GM21526 (cell line): Measurements from ENCODE around the gene ZNF791.
"Not testable (repeated sequence)": the region's sequence is repeated elsewhere in the genome, so short reads cannot be mapped to it uniquely, and the experiment has no call there.

ENCODE experiments used
- ATAC-seq: cut with Tn5 transposase; IDR thresholded peaks from one replicate; pipeline ENCODE4 v1.9.1; 2021; ENCODE audit warnings: moderate library complexity; ENCODE audit not compliant: unreplicated experiment, low FRiP score

ZNF791 gene

DNA sequence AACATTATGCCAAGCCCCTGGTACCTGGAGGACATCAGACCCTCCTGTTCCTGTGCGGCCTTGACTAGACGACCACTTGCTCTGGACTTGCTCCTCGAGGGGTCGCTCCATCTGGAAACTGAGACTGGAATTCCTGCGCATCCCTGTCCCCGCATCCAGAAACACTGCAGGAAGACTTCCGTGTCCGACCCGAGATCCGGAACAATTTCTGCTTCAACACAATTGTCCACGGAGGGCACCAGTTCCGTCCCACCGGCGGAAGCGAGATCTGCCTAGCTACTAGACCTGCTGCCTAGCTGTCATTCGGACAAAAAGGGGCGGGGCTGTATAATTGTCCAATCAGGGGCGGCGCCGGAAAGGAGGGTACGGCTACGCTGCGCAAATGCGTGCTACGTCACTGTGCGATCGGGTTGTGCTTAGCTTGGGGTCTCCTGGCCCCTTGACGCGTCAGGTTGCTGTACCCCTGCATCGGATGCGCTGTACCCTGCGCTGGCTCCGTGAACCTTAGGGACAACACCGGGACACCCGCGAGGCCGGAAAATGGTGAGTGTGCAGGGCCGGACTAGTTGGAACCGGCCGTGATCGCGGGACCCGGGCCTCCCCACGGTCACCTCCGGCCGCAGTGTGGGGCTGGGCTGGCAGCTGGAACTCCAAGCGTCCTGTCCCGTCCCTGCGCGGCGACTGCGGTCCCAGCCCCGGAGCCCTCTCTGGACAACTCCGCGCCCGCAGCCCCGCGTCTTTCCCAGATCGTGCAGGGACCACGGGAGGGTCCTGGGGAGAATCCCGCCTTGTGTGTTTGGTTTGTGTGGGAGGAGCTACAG, at the start of gene ZNF791, which contains the start of gene ZNF490:
Gene ZNF791 (plus strand): TSS at position 381 of the 821 bp plus-strand sequence. CDS start 160 bp downstream, at position 541.
Gene ZNF490 (minus strand): TSS at position 274 of the 821 bp plus-strand sequence. CDS start 133 bp downstream, at position 141.
- ATAC-seq: peak; percentile 57

DNA sequence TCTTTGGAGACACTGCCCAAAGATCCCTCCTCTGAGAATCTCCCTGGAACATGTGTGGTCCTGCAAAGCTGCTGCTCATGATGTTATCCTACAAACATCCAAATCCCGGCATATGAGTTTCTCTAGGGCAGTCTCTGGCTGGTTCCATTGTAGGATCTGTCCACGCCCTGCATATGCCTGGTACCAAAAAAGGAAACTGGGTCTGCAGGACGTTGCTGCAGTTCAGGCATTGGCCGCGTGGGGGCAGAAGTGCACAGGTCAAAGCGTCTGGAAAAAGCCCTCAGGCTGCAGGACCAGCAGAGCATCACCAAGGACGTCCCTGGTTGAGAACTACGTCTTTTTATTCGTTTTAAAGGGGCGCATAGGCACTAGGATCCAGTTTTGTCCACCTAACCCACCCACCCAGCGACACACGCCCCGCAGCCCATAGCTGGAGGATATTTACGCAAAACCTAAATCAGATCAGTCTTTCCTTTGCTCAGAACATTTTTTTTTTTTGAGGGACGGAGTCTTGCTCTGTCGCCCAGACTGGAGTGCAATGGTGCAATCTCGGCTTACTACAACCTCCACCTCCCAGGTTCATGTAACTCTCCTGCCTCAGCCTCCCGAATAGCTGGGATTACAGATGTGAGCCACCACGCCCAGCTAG, 46.6 kb upstream of the ZNF791 start:
- peak; percentile 59 for ATAC-seq

DNA sequence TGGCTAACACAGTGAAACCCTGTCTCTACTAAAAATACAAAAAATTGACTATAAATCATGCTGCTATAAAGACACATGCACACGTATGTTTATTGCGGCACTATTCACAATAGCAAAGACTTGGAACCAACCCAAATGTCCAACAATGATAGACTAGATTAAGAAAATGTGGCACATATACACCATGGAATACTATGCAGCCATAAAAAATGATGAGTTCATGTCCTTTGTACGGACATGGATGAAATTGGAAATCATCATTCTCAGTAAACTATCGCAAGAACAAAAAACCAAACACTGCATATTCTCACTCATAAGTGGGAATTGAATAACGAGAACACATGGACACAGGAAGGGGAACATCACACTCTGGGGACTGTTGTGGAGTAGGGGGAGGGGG, 44.3 kb upstream of the ZNF791 start:
- ATAC-seq: not testable (repeated sequence)

DNA sequence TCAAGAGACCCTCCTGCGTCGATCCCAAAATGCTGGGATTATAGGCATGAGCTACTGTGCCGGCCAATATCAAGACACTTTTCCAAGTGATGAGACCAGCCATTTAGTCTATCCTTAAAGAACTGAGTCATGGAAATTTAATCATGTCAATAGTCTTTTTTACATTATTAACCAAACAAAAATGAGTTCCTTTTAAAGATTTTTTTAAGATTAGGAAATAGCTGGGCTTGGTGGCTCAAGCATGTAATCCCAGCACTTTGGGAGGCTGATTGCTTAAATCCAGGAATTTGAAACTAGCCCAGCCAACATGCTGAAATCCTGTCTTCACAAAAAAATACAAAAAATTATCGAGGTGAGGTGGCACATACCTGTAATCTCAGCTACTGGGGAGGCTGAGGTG, 42.8 kb upstream of the ZNF791 start:
- no peak for ATAC-seq

DNA sequence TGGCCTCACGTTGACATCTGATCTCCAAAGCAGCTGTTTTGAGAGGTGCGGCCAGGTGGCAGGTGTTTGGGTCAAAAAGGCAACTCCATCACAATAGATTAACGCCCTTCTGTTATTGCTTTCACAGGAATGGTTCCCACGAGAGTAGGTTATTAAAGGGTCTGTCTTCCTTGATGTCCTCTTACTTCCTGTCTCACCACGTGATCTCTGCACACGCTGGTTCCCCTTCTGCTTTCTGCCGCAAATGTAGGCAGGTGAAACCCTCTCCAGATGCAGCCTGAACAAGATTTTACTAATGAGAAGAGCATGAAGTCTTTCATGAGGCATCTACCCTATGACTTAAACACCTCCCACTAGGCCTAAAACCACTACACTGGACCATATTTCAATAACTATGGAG, 36.7 kb upstream of the ZNF791 start:
- ATAC-seq: no peak

DNA sequence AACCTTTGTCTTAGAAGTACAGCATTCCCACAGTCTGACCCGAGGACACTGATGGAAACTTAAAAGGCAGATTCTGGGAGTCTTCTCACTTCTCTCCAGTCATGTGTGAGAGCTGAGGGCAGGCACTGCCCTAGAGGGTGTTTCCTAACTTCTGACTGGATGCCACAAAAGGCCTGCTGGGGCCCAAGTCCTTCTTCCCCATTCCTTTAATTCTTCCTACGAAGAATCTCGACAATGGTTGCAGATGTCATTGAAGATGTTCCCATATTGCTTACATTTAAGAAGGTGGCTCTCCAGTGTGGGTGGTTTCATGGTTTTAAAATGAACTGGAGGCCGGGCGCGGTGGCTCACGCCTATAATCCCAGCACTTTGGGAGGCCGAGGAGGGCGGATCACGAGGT, 32.1 kb upstream of the ZNF791 start:
- ATAC-seq: no peak

DNA sequence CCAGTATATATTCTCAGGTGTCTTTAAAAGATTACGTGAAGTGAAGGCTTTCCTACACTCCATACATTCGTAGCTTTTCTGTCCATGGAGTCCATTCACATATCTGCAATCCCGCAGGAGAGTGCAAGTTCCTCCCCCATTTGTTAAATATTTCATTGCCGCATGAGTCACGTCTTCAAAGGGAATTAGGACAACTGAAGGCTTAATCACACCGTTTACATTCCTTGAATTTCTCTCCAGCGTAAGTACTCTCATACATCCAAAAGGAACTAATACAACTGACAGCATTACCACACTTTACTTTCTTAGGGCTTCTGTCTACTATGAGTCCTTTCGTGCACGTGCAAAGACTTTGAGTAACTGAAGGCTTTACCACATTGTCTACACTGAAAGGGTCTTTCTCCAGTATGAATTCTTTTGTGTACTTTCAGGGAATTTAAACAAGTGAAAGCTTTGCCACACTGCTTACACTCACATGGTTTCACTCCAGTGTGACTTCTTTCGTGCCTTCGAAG, 30.5 kb upstream of the ZNF791 start:
- ATAC-seq: no peak

DNA sequence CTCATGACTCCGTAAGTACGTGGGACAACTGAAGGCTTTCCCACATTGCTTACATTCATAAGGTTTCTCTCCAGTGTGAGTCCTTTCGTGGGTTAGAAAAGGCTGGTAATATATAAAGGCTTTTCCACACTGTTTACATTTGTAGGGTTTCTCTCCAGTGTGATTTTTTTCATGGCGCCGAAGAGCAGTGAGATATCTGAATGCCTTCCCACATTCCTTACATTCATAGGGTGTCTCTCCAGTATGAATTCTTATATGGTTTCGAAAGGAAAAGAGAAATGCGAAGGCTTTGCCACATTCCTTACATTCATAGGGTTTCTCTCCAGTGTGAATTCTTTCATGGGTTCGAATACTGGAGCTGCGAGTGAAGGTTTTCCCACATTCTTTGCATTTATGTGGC, 29.6 kb upstream of the ZNF791 start:
- no peak for ATAC-seq

DNA sequence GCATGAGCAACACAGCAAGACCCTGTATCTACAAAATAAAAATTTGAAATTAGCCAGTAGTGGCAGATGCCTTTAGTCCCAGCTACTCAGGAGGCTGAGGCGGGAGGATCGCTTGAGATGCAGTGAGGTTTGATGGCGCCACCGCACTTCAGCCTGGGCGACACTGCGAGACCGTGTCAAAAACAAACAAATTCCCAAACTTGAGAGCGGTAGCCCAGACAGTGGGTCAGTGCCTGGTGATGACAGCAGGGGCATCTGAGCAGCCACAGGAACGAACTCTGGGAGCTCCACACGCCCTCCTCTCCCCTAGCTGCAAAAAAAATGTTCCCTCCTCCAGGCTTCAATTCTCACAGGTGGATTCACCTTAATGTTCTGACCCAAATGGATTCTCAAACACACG, 14.2 kb upstream of the ZNF791 start:
- no peak for ATAC-seq

DNA sequence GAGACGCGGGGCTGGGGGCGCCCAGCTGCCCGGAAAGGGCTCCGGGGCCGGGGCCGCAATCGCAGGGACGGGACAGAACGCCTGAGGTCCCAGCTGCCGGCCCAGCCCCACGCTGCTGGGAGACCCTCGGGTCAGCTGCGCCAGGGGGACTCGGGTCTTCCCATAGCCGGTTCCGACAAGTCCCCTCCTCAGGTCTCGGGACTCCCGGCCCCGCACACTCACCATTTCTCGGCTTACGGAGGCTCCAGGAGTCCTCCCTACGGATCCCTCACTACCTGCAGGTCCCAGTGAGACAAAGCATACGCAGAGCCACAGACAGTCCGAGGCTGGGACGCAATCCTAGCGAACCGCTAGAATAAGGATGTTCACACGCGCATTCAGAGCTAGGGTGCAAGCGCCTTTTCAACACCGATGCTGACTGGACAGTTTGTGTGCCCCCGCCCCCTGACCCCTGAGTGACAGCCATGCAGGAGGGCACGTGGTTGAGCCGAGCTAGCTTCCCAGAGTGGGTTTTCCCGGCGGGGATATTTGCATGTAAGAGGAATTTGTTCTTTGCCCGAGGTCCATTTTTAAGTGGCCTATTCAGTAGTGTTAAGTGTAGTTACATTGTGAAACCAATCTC, 13.7 kb upstream of the ZNF791 start:
- ATAC-seq: no peak

DNA sequence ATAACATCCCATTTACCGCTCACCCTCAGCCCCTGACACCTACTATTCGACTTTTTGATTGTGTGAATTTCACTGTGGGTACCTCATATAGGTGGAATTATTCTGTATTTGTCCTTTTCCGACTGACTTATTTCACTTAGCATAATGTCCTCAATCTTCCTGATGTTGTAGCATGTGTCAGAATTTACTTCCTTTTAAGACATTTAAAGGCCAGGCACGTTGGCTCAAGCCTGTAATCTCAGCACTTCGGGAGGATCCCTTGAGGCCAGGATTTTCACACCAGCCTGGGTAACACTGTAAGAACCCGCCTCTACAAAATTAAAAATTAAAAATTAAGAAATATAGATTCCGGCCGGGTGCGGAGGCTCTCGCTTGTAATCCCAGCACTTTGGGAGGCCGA, 13.1 kb upstream of the ZNF791 start:
- ATAC-seq: no peak

DNA sequence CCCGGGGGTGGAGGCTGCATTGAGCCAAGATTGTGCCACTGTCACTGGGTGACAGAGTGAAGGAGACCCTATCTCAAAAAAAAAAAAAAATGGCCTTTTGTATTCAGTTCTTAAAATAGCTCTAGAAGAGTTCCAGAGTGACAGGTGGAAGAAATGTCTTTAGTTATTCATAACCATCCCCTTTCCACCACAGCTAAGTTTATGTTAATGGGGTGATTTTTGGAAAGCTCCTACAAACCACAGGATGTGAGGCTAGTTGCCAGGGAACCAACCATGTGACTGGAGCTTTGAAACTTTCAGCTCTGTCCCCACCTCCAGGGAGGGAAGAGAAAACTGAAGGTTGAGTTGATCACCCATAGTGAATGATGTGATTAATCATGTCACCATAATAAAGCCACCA, 7.0 kb upstream of the ZNF791 start:
- no peak for ATAC-seq

DNA sequence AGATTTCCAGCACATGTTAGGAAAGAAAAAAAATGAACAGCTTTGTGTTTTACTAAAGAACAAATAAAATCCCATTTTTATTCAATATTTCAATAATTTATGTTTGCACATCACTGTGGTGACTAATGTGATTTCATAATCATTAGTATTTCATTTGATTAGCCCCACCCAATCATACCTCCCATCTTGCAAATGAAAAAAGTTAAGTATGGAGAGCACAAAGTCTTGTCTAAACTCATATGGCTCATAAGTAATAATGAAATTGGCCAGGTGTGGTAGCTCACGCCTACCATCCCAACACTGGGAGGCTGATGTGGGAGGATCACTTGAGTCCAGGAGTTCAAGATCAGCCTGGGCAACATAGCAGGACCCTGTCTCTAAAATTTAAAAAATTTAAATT, 3.9 kb upstream of the ZNF791 start:
- no peak for ATAC-seq

DNA sequence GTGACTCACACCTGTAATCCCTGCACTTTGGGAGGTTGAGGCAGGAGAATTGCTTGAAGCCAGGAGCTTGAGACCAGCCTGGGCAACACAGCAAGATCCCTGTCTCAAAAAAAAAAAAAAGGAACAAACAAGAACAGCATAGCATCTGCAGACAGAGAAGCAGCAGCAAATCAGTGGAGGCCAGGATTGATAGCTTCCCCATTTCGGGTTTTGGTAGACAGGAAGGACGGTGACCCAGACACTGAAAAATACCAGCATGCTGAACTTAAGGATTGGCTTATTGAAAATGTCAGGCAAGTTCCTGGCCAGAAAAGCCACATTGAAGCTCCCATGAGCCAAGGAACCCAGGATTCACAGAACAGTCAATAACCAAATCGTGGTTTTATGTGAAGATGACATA, 3.1 kb upstream of the ZNF791 start:
- no peak for ATAC-seq

DNA sequence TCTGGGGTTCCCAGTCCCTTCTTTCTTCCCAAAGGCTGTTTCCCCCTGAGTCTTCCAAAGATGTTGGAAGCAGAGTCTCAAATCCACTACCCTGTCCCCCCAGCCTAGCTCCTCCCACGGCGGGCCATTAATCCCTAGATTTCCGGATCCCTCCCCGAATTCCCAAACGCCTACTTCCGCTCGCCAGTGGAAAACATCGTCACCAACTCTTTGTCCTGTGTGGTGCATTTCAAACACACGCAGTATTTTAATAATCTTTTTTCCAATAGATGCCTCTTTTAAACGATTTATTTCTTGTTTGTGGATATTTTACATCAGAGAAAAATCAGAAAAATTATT, 610 bp downstream of the ZNF791 start:
- ATAC-seq: no peak

DNA sequence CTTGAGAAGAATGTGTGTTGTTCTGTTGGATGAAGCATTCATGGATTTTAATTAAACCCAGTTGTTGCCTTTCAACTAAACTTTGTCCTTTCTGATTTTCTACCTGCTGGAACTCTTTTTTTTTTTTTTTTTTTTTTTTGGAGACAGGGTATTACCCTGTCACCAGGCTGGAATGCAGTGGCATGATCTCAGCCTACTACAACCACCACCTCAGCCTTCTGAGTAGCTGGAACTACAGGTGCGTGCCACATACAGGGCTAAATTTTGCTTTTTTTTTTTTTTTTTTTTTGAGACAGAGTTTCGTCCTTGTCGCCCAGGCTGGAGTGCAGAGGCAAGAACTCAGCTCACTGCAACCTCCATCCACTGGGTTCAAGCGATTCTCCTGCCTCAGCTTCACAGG, 6.9 kb downstream of the ZNF791 start:
- ATAC-seq: no peak

DNA sequence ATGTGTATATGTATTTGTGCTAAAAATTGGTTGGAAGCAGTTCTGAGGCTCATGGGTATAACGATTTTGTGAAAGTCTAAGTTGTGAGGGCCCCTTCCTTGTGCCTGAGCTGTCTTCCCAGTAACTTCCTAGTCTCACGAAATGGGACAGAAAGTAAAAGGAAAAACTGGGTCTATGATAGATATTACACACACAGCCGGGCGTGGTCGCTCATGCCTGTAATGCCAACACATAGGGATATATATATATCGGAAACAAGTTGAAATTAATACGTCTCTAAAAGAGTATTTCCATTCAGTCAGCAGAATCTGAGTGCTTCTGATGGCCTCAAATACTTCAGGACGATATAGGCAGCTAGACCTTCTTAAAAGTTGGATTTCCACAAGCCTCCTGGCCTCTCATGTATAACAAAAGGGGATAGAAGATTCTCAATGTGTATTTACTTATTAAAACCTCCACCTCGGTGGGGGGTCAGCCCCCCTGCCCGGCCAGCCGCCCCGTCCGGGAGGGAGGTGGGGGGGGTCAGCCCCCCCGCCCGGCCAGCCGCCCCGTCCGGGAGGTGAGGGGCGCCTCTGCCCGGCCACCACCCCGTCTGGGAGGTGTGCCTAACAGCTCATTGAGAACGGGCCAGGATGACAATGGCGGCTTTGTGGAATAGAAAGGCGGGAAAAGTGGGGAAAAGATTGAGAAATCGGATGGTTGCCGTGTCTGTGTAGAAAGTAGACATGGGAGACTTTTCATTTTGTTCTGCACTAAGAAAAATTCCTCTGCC, 10.7 kb downstream of the ZNF791 start:
- not testable (repeated sequence) for ATAC-seq

DNA sequence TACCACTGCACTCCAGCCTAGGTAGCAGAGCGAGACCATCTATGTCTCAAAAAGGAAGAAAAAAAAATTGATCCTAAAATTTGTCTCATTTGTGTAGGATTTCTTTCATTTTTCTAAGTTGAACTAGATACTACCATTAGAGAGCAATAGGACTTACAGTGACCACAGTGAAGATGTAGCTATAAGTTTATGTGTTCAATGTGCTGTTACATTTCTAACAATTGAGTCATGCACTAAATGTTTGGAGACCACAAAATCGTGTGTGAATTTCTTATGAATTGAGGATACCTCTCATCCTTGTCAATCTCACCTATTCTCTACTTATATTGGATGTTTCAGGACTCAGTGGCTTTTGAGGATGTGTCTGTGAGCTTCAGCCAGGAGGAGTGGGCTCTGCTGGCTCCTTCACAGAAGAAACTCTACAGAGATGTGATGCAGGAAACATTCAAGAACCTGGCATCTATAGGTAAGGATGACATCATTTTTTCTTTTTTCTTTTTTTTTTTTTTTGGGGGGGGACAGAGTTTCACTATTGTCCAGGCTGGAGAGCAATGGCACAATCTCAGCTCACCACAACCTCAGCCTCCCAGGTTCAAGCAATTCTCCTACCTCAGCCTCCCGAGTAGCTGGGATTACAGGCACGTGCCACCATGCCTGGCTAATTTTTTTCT, 12.8 kb downstream of the ZNF791 start:
- ATAC-seq: no peak

DNA sequence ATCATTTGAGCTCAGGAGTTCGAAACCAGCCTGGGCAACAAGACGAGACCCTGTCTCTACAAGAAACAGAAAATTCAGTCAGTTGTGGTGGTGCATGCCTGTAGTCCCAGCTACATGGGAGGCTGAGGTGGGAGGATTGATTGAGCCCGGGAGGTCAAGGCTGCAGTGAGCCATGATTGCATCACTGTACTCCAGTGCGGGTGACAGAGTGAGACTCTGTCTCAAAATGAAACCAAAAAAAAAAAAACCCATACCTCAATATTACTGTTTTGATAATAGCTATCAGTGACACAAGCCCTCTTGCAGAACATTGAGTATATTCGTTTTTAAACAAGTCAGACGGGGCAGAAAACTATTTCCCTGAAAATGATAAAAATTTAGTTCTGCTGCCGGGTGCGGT, 16.2 kb downstream of the ZNF791 start:
- ATAC-seq: no peak
